ENCODE data around the gene MTHFD2. TPM values are rescaled to one million over a fixed set of nuclear protein-coding genes. Genes with fewer than 3 reads are reported as not detected.
A peak's percentile ranks its signal among the peaks of the same experiment; 100 is the strongest.

The MTHFD2 gene
- total RNA-seq (2012; rRNA removed), result 86.3 and 103 TPM in 2 replicates

- Histone ChIP-seq H3K4me1 (ENCODE audit: control insufficient read depth, insufficient read depth, low read length) (peaks cover 31% of the 10 kb centered on the region), H3K27me3 (ENCODE audit: control insufficient read depth, insufficient read depth, low read length) (no peaks in the 10 kb centered on the region), H3K9ac (ENCODE audit: low read depth, low read length) (peak within 1 kb of the TSS; percentile 90)
These were observed at the start of gene MTHFD2 for GRCh38 chr2:74198461-74199274. TSS of gene MTHFD2 (plus strand) at chr2:74198615. CDS start at chr2:74198642, 27 bp downstream.

GRCh38 chr2:74149247-74149525, 49.2 kb upstream of the MTHFD2 start:
- H3K4me2 ChIP-seq (ENCODE audit: low read length), result no peak overlapping the region
- no peaks in the 10 kb centered on the region for H3K27me3 ChIP-seq (ENCODE audit: control insufficient read depth, insufficient read depth, low read length)
- no peak overlapping the region for H3K9ac ChIP-seq (ENCODE audit: low read depth, low read length)
- peaks cover 29% of the 10 kb centered on the region for H3K36me3 ChIP-seq (ENCODE audit: insufficient read depth, low read length)
- no peak overlapping the region for H3K4me3 ChIP-seq (ENCODE audit: low read length)
- H3K9me3 ChIP-seq (replicated peaks; ENCODE audit: low read length), result no peaks in the 10 kb centered on the region
- H3K4me1 ChIP-seq (ENCODE audit: control insufficient read depth, insufficient read depth, low read length), result peaks cover 17% of the 10 kb centered on the region

More at GRCh38 chr2:74198461-74199274, at the start of gene MTHFD2:
- Histone ChIP-seq H3K36me3 (ENCODE audit: insufficient read depth, low read length) (no peaks in the 10 kb centered on the region), H3K9me3 (replicated peaks; ENCODE audit: low read length) (no peaks in the 10 kb centered on the region), H3K4me3 (ENCODE audit: low read length) (peak within 1 kb of the TSS; percentile 80), H3K4me2 (ENCODE audit: low read length) (peak within 1 kb of the TSS; percentile 95)

DNA sequence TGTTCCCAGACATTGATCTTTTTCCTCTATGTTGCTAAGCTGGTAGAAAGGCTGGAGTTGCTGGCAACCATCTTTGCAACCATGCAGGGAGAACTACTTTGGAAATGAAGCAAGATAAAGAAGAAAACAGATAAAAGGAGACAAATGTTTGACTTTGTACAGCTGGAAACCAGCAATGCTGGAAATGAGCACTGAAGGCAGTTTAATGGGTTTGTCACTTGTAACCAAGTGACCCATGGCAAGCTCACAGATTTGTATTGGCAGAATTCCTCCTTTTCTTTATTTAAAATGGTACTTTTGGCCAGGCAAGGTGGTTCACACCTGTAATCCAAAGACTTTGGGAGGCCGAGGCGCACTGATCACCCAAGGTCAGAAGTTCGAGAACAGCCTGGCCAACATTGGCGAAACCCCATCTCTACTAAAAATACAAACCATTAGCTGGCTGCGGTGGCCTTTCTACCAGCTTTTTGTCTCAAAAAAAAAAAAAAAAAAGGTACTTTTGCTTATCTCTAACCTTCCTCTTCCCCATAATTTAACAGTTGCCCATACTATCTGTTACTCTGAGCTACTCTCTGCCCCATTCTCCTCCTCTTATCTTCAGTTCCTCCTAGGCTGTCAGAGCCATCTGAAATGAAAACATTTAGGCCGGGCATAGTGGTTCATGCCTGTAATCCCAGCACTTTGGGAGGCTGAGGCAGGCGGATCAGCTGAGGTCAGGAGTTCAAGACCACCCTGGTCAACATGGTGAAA, 48.7 kb upstream of the MTHFD2 start:
- H3K4me1 ChIP-seq (ENCODE audit: control insufficient read depth, insufficient read depth, low read length), result peaks cover 17% of the 10 kb centered on the region
- H3K27me3 ChIP-seq (ENCODE audit: control insufficient read depth, insufficient read depth, low read length), result no peaks in the 10 kb centered on the region
- peaks cover 29% of the 10 kb centered on the region for H3K36me3 ChIP-seq (ENCODE audit: insufficient read depth, low read length)
- H3K4me2 ChIP-seq (ENCODE audit: low read length), result no peak overlapping the region
- H3K9me3 ChIP-seq (replicated peaks; ENCODE audit: low read length), result no peaks in the 10 kb centered on the region
- H3K4me3 ChIP-seq (ENCODE audit: low read length), result no peak overlapping the region
- no peak overlapping the region for H3K9ac ChIP-seq (ENCODE audit: low read depth, low read length)

DNA sequence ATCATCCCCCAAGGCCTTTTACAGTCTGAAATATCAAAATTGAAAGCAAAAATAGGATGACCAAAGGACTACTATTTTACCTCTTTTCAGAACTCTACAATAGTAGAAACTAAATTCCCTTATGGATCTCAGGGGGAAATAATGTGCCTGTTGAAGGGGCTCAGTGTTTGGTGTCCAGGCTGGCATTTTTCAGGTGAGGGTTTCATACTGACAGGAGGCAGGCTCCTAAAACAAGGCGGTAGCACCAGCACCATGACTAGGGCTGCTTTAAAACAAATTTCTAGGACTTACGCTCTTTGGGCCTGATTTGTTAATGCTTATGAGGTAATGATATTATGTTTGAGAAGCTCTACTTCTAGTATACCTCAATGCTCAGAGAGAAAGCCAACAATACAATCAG, 45.5 kb upstream of the MTHFD2 start:
- H3K4me1 ChIP-seq (ENCODE audit: control insufficient read depth, insufficient read depth, low read length), result peaks cover 8% of the 10 kb centered on the region
- H3K9me3 ChIP-seq (replicated peaks; ENCODE audit: low read length), result no peaks in the 10 kb centered on the region
- H3K4me3 ChIP-seq (ENCODE audit: low read length), result no peak overlapping the region
- H3K36me3 ChIP-seq (ENCODE audit: insufficient read depth, low read length), result peaks cover 53% of the 10 kb centered on the region
- no peaks in the 10 kb centered on the region for H3K27me3 ChIP-seq (ENCODE audit: control insufficient read depth, insufficient read depth, low read length)
- H3K9ac ChIP-seq (ENCODE audit: low read depth, low read length), result no peak overlapping the region
- no peak overlapping the region for H3K4me2 ChIP-seq (ENCODE audit: low read length)

- no peaks in the 10 kb centered on the region for H3K9me3 ChIP-seq (replicated peaks; ENCODE audit: low read length)
- peaks cover 65% of the 10 kb centered on the region for H3K36me3 ChIP-seq (ENCODE audit: insufficient read depth, low read length)
- H3K4me1 ChIP-seq (ENCODE audit: control insufficient read depth, insufficient read depth, low read length), result no peaks in the 10 kb centered on the region
- no peak overlapping the region for H3K4me3 ChIP-seq (ENCODE audit: low read length)
- H3K4me2 ChIP-seq (ENCODE audit: low read length), result no peak overlapping the region
- H3K9ac ChIP-seq (ENCODE audit: low read depth, low read length), result no peak overlapping the region
- no peaks in the 10 kb centered on the region for H3K27me3 ChIP-seq (ENCODE audit: control insufficient read depth, insufficient read depth, low read length)
These were observed 42.6 kb upstream of the MTHFD2 start for GRCh38 chr2:74155830-74156229.

DNA sequence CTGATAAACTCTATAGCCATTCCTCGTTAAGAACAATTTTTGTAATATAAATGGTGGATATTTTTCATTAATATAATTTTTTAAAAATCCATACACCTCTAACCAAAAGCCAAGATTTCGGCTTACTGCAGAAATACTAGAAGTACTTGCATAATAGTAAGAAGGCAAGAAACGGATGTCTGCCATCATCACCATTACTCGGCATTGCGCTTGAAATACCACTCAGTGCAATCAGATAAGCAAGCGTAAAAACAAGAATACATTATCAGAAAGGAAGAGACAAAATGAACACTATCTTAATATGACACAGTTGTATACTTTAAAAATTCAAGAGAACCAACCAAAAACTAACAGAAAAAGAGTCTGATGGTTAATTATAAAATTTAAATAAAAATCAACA, 35.5 kb upstream of the MTHFD2 start:
- H3K4me1 ChIP-seq (ENCODE audit: control insufficient read depth, insufficient read depth, low read length), result no peaks in the 10 kb centered on the region
- peaks cover 78% of the 10 kb centered on the region for H3K36me3 ChIP-seq (ENCODE audit: insufficient read depth, low read length)
- no peaks in the 10 kb centered on the region for H3K9me3 ChIP-seq (replicated peaks; ENCODE audit: low read length)
- H3K4me2 ChIP-seq (ENCODE audit: low read length), result no peak overlapping the region
- no peak overlapping the region for H3K9ac ChIP-seq (ENCODE audit: low read depth, low read length)
- no peak overlapping the region for H3K4me3 ChIP-seq (ENCODE audit: low read length)
- no peaks in the 10 kb centered on the region for H3K27me3 ChIP-seq (ENCODE audit: control insufficient read depth, insufficient read depth, low read length)

- Histone ChIP-seq H3K4me3 (ENCODE audit: low read length) (no peak overlapping the region), H3K4me2 (ENCODE audit: low read length) (no peak overlapping the region), H3K9ac (ENCODE audit: low read depth, low read length) (no peak overlapping the region), H3K36me3 (ENCODE audit: insufficient read depth, low read length) (peaks cover 77% of the 10 kb centered on the region), H3K9me3 (replicated peaks; ENCODE audit: low read length) (no peaks in the 10 kb centered on the region), H3K4me1 (ENCODE audit: control insufficient read depth, insufficient read depth, low read length) (no peaks in the 10 kb centered on the region), H3K27me3 (ENCODE audit: control insufficient read depth, insufficient read depth, low read length) (no peaks in the 10 kb centered on the region)
These were observed 33.7 kb upstream of the MTHFD2 start for GRCh38 chr2:74164761-74165160.

- no peak overlapping the region for H3K4me3 ChIP-seq (ENCODE audit: low read length)
- H3K27me3 ChIP-seq (ENCODE audit: control insufficient read depth, insufficient read depth, low read length), result no peaks in the 10 kb centered on the region
- H3K4me1 ChIP-seq (ENCODE audit: control insufficient read depth, insufficient read depth, low read length), result no peaks in the 10 kb centered on the region
- no peaks in the 10 kb centered on the region for H3K9me3 ChIP-seq (replicated peaks; ENCODE audit: low read length)
- H3K36me3 ChIP-seq (ENCODE audit: insufficient read depth, low read length), result peaks cover 65% of the 10 kb centered on the region
- H3K4me2 ChIP-seq (ENCODE audit: low read length), result no peak overlapping the region
- H3K9ac ChIP-seq (ENCODE audit: low read depth, low read length), result no peak overlapping the region
These were observed 29.7 kb upstream of the MTHFD2 start for GRCh38 chr2:74168739-74169138.

DNA sequence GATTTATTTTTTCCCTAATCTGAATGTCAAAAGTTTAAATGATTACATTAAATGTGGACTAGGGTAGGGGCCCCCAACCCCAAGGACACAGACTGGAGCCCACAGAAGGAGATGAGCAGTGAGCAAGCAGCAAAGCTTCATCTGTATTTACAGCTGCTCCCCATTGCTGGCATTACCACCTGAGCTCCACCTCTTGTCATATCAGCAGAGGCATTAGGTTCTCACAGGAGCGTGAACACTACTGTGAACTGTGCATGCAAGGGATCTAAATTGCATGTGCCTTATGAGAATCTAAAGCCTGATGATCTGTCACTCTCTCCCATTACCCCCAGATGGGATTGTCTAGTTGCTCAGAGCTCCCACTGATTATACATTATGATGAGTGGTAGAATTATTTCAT, 23.5 kb upstream of the MTHFD2 start:
- Histone ChIP-seq H3K9ac (ENCODE audit: low read depth, low read length) (no peak overlapping the region), H3K36me3 (ENCODE audit: insufficient read depth, low read length) (peaks cover 15% of the 10 kb centered on the region), H3K9me3 (replicated peaks; ENCODE audit: low read length) (no peaks in the 10 kb centered on the region), H3K4me2 (ENCODE audit: low read length) (peak overlapping the region; percentile 9), H3K4me3 (ENCODE audit: low read length) (no peak overlapping the region), H3K27me3 (ENCODE audit: control insufficient read depth, insufficient read depth, low read length) (no peaks in the 10 kb centered on the region), H3K4me1 (ENCODE audit: control insufficient read depth, insufficient read depth, low read length) (peaks cover 8% of the 10 kb centered on the region)

DNA sequence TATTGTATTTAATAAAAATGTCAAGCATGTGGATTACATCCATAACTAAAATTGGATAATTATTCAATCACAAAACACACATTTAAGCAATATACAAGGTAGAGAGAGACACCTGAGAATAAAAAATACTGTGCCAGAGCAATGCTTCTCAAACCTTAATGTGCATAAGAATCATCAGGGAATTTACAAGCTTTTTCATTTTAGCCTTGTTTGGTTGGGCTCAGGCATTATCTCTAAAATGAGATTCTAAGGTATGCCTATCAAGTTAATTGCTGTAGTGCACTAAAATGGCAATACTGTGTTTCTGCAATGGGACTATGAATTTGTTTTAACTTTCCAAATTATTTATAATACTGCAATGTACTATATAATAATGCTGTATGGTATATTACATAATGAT, 20.7 kb upstream of the MTHFD2 start:
- Histone ChIP-seq H3K9me3 (replicated peaks; ENCODE audit: low read length) (no peaks in the 10 kb centered on the region), H3K4me2 (ENCODE audit: low read length) (peak overlapping the region; percentile 84), H3K4me3 (ENCODE audit: low read length) (peak overlapping the region; percentile 83), H3K4me1 (ENCODE audit: control insufficient read depth, insufficient read depth, low read length) (peaks cover 8% of the 10 kb centered on the region), H3K9ac (ENCODE audit: low read depth, low read length) (peak overlapping the region; percentile 94), H3K36me3 (ENCODE audit: insufficient read depth, low read length) (no peaks in the 10 kb centered on the region), H3K27me3 (ENCODE audit: control insufficient read depth, insufficient read depth, low read length) (no peaks in the 10 kb centered on the region)

- Histone ChIP-seq H3K4me3 (ENCODE audit: low read length) (peak within 1 kb of the TSS; percentile 83), H3K36me3 (ENCODE audit: insufficient read depth, low read length) (no peaks in the 10 kb centered on the region), H3K9ac (ENCODE audit: low read depth, low read length) (peak within 1 kb of the TSS; percentile 94), H3K9me3 (replicated peaks; ENCODE audit: low read length) (no peaks in the 10 kb centered on the region), H3K4me1 (ENCODE audit: control insufficient read depth, insufficient read depth, low read length) (peaks cover 8% of the 10 kb centered on the region), H3K27me3 (ENCODE audit: control insufficient read depth, insufficient read depth, low read length) (no peaks in the 10 kb centered on the region), H3K4me2 (ENCODE audit: low read length) (peak within 1 kb of the TSS; percentile 84)
These were observed 20.0 kb upstream of the MTHFD2 start, which contains the start of gene MOB1A for GRCh38 chr2:74178211-74179062. TSS of gene MOB1A (minus strand) at chr2:74178879. CDS start at chr2:74178674, 205 bp downstream.

All from skeletal muscle satellite cell (primary cell).